Body of pancreas (tissue), 4 donors: ENCODE results near the gene SAG. TPM values are rescaled to one million over a fixed set of nuclear protein-coding genes. Genes with fewer than 3 reads are reported as not detected.

Experiments used
- ATAC-seq: fragments of 150-250 bp; one replicate; pipeline ENCODE4 v1.9.1; 2016
- DNase-seq, 4 donors: peaks; one replicate each; pipeline ENCODE4 v3.0.0-alpha.2; 2019
- H3K27ac ChIP-seq, 4 donors: fragments of 200-600 bp; sonication (generic); 1 replicate in 3 of 4; 2 replicates in 1 of 4; pipeline versions ENCODE4 v1.5.1 to v1.6.1; 2016 to 2019; ENCODE audit warnings: mild to moderate bottlenecking in 1 of 4, mixed read lengths in 1 of 4, moderate library complexity in 1 of 4
- H3K27me3 ChIP-seq, 2 donors: fragments of 200-600 bp; sonication (generic); one replicate each; pipeline ENCODE4 v1.6.0; 2016; ENCODE audit warnings: mild to moderate bottlenecking in 1 of 2
- H3K36me3 ChIP-seq, 2 donors: fragments of 200-600 bp; sonication (generic); replicated peaks in 1 of 2; 2 replicates each; pipeline ENCODE4 v1.5.1; 2016; ENCODE audit warnings: low read depth in 2 of 2; ENCODE audit not compliant: insufficient read depth in 1 of 2
- H3K4me1 ChIP-seq: fragments of 200-600 bp; sonication (generic); one replicate; pipeline ENCODE4 v1.6.0; 2016
- H3K4me3 ChIP-seq, 2 donors: fragments of 200-600 bp; sonication (generic); 1 replicate in 1 of 2; 2 replicates in 1 of 2; pipeline ENCODE4 v1.5.1; 2016 to 2019
- H3K9me3 ChIP-seq, 3 donors: fragments of 200-600 bp; sonication (generic); 1 replicate in 2 of 3; 2 replicates in 1 of 3; pipeline ENCODE4 v1.5.1; 2016
- POLR2A ChIP-seq, 3 donors: fragments of 450-650 bp; IDR thresholded peaks; one replicate each; pipeline ENCODE4 v1.6.1; 2016; ENCODE audit warnings: antibody characterized with exemption in 3 of 3, mild to moderate bottlenecking in 2 of 3
- WGBS, 2 donors: methylation state at CpG; one replicate each; pipeline ENCODE4 v1.1.5; 2017; 5-methylcytosine and 5-hydroxymethylcytosine counted together
- intact Hi-C: fragments of 100-400 bp; cut with DNase I; formaldehyde crosslinking; loops from one replicate; pipeline ENCODE4 v1.15.1; 2023
- total RNA-seq, 2 donors: library from RNA; depleted of rRNA; stranded (reverse); fragments of >200 nt; gene quantifications; one replicate each; pipeline ENCODE4 v1.1.0, GENCODE V29; 2016
- TF ChIP-seq, protein P1 (sequence below), 7 experiments: fragments of 450-650 bp in 4 of 7; fragments of 200-600 bp in 3 of 7; sonication (generic) in 3 of 7; IDR thresholded peaks; one replicate each; pipeline ENCODE4 v1.5.1; 2016 to 2019; ENCODE audit warnings: antibody characterized with exemption in 7 of 7

SAG gene
- total RNA-seq, 2 donors from 2014 or later: not detected

DNA sequence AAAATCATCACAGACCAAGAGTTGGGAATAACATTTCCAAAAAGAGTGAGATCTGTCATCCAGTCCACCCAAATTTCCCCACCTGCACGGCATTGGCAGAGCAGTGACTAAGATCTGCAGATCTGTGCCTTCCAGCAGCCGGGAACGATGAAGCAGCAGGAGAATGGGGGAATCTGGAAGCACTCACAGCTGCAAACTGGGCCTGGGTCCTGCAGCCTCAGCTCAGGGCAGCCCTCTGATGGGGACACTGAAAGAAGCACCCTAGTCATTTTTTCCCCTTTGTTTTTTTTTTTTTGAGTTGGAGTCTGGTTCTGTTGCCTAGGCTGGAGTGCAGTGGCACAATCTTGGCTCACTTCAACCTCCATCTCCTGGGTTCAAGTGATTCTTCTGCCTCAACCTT is 4.4 kb upstream of the SAG start:
- no peaks in the 10 kb centered on the region for H3K27me3 ChIP-seq
- ATAC-seq (no peak), DNase-seq (no peak)
- H3K4me1 ChIP-seq: no peaks in the 10 kb centered on the region
- 94 to 96% methylated on average over 3 of the region's 3 CpGs for WGBS, 2 donors
- no peaks in the 10 kb centered on the region for H3K36me3 ChIP-seq
- TF ChIP-seq POLR2A (IDR thresholded peaks at IDR 0.05): no peak
- TF ChIP-seq, protein P1, sequence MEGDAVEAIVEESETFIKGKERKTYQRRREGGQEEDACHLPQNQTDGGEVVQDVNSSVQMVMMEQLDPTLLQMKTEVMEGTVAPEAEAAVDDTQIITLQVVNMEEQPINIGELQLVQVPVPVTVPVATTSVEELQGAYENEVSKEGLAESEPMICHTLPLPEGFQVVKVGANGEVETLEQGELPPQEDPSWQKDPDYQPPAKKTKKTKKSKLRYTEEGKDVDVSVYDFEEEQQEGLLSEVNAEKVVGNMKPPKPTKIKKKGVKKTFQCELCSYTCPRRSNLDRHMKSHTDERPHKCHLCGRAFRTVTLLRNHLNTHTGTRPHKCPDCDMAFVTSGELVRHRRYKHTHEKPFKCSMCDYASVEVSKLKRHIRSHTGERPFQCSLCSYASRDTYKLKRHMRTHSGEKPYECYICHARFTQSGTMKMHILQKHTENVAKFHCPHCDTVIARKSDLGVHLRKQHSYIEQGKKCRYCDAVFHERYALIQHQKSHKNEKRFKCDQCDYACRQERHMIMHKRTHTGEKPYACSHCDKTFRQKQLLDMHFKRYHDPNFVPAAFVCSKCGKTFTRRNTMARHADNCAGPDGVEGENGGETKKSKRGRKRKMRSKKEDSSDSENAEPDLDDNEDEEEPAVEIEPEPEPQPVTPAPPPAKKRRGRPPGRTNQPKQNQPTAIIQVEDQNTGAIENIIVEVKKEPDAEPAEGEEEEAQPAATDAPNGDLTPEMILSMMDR (IDR thresholded peaks at IDR 0.05): no peak
- no peak overlapping the region for H3K4me3 ChIP-seq
- H3K9me3 ChIP-seq: no peaks in the 10 kb centered on the region
- H3K27ac ChIP-seq: no peak overlapping the region
- intact Hi-C loops: no loop called here

DNA sequence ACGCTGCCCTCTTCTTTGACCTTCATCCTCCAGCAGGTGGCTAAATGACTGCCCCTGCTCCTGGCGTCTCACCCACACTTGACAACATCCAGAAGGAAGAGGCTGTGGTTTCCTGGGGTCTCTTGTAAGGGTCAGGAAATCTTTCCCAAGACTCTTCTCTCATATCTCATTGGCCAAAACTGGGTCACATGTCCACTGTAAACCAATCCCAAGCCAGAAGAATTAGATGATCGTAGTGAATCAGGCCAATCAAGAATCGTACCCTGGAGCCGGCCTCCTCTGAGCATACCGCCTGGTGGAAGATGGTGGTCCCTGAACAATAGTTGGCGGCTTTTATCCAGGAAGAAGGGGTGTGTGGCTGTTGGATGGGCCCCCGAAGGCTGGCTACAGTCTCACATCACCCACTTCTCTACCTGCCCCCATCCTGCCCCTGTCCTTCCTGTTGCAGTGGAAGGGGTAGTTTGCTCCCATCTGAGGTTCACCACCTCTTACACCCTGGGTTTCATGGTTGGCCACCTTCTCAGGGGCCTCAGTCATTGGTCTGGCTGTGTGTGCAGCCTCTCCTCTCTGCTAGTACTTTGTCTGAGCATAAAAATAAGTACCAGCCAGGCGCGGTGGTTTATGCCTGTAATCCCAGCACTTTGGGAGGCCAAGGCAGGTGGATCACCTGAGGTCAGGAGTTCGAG is 3.8 kb downstream of the SAG start:
- no peak for DNase-seq
- H3K27ac ChIP-seq: no peak overlapping the region
- no peaks in the 10 kb centered on the region for H3K27me3 ChIP-seq
- H3K9me3 ChIP-seq: no peaks in the 10 kb centered on the region
- H3K36me3 ChIP-seq: no peaks in the 10 kb centered on the region
- intact Hi-C loops: no loop called here
- TF ChIP-seq POLR2A (IDR thresholded peaks at IDR 0.05): no peak
- TF ChIP-seq, protein P1 (IDR thresholded peaks at IDR 0.05): no peak
- WGBS, 2 donors: 78 to 81% methylated on average over 7 to 11 of the region's 11 CpGs
- H3K4me3 ChIP-seq: no peak overlapping the region
- no peak for ATAC-seq
- no peaks in the 10 kb centered on the region for H3K4me1 ChIP-seq

DNA sequence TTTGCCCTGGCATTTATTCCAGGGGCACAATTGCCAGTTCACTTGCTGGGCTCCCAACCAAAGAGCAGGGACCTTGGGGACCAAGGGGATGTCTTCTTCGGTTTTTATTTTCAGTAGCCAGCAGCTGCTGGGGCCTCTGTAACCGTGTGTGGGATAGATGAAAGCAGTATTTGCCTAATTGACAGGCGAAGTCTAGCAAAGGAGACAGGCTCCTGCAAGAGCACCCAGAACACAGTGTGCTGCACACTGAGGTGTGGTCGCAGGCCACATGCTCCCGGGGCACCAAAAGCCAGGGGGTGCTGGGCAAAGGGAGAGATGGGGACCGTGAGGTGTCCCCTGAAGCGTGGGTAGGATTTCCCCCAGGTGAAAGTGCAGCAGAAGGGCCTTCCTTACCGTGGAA is 5.3 kb downstream of the SAG start:
- TF ChIP-seq, protein P1 (IDR thresholded peaks at IDR 0.05): no peak
- TF ChIP-seq POLR2A (IDR thresholded peaks at IDR 0.05): no peak
- ATAC-seq (no peak), DNase-seq (no peak)
- intact Hi-C loops: no loop called here
- no peaks in the 10 kb centered on the region for H3K9me3 ChIP-seq
- no peaks in the 10 kb centered on the region for H3K36me3 ChIP-seq
- H3K4me3 ChIP-seq: no peak overlapping the region
- no peaks in the 10 kb centered on the region for H3K4me1 ChIP-seq
- H3K27ac ChIP-seq: no peak overlapping the region
- H3K27me3 ChIP-seq: no peaks in the 10 kb centered on the region
- 55% methylated on average over 8 of the region's 8 CpGs for WGBS, 2 donors

DNA sequence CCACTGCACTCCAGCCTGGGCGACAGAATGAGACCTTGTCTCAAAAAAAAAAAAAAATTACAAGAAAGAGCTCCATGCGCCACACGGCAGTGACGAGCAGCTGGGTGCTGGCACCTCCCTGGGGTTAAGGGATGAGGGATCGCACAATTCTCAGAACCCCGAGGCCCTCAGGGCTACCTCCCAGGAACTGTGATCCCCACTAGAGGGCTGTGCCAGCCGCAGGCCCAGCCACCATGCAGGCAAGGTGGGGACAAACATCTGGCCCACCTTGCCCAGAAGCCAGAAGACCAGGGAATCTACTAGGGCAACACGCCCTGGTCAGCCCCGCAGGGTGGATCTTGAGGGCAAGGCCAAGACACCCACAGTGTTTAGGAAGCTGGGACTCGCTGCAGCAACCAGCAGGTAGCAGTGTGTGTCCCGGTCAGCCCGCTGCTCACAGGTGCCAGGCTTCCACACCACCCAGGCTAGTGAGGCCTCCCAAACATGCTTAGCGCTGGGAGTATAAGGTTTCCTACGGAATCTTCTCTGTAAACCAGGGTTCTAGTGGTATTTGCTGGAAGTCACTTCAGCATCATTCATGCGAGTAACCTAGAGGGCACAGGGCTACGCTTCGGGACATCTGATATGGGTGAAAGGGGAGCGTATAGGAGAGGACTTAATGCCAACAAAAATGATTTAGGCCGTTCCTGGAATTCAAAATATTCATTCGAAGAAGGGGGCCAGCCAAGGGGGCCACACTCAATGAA is 6.7 kb downstream of the SAG start:
- WGBS, 2 donors: 74 to 84% methylated on average over 14 to 20 of the region's 20 CpGs
- Histone ChIP-seq H3K27me3 (no peaks in the 10 kb centered on the region), H3K36me3 (no peaks in the 10 kb centered on the region), H3K4me1 (no peaks in the 10 kb centered on the region), H3K9me3 (no peaks in the 10 kb centered on the region), H3K27ac (no peak overlapping the region), H3K4me3 (no peak overlapping the region)
- no peak for TF ChIP-seq POLR2A (IDR thresholded peaks at IDR 0.05)
- TF ChIP-seq, protein P1 (IDR thresholded peaks at IDR 0.05): no peak
- ATAC-seq (no peak), DNase-seq (no peak)
- intact Hi-C loops: no loop called here
